ENCODE measurements around the gene ZSCAN1. TPM values are rescaled to one million over a fixed set of nuclear protein-coding genes. Genes with fewer than 3 reads are reported as not detected.

ZSCAN1 gene
- total RNA-seq, 1 donor from 2014 or later: not detected

GRCh38 chr19:58079792-58080191 is 46.0 kb downstream of the ZSCAN1 start:
- intact Hi-C loops (cut with micrococcal nuclease): no loop called here

DNA sequence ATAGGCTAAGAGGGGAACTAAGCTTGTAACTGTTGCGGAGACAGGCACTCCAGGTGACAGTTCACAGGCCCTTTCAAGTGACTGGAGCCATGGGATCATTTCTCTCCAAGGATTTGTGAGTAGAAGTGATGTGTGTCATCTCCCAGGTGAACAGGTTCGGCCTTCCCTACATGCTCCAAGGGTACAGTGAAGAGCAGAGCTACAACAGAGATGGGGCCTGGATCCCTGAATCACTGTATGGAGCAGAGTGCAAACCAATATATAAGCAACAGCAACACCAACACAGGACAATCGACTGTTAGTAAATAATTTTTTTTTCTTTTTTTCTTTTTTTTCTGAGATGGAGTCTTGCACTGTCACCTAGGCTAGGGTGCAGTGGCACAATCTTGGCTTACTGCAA is 49.2 kb downstream of the ZSCAN1 start:
- intact Hi-C loops (cut with micrococcal nuclease): no loop called here

- intact Hi-C loops (cut with micrococcal nuclease): no loop called here
Measured at GRCh38 chr19:58084596-58085347, 50.9 kb downstream of the ZSCAN1 start.

GRCh38 chr19:58085348-58085875 is 51.6 kb downstream of the ZSCAN1 start:
- intact Hi-C loops (cut with micrococcal nuclease): no loop called here

- intact Hi-C loops (cut with micrococcal nuclease): no loop called here
Measured at GRCh38 chr19:58086825-58087710, 53.2 kb downstream of the ZSCAN1 start.

DNA sequence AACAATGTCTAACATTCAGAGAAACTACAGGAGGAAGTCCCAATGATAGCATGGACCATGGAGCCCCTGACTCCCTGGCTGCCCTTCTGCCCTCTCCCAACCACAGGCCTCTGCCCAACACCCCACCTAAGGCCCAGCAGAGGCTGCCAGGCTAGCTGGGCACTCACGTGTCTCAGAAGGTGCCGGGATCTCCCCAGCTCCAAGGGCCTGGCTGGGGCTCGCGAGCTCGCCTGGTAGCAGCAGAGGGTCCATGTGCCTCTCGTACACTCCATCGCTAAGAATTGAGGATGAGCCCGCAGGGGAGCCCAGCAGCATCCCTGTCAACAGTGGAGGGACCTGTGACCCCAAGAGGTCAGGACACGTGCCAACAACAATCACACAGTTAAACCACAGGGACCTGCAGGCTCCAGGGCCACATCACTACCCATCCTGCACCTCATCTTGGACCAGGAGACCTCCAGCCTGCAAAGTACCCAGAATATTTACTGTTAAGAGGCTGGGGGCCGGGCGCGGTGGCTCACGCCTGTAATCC is 54.8 kb downstream of the ZSCAN1 start:
- intact Hi-C loops (cut with micrococcal nuclease): no loop called here

- intact Hi-C loops (cut with micrococcal nuclease): no loop called here
Measured at GRCh38 chr19:58089846-58090245, 56.0 kb downstream of the ZSCAN1 start.

DNA sequence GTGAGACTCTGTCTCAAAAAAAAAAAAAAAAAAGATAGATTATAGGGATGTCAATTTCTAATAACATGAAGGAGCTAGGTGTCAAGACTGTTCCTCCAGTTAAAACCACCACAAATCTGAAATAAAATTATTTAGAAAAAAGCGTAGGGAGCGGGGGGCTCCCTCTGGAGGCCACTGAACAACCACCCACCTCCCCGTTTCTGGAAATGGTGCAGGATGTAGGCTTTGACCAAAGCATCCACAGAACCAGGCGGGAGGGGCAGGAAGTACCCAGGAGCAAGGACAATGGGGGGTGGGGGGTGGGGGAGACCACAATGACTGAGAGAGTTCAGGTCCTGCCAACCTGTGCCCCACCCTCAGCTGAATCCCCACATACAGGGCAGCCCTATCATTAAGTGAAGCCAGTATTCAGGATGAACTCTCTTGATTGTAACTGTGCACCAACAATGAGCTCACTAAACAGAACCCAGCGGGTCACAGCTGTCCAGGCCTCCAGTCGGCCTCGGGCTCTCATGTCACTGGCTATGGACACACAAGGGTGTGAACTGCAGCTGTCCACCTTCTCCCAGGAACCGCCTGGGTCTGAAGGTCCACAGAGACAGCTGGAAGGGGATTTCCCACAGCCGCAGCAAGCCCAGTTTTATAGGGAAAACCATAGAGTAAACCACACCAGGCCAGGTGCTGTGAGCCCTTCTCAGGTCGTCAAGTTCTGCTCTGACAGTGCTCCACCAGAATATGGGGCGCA is 57.6 kb downstream of the ZSCAN1 start:
- intact Hi-C loops (cut with micrococcal nuclease): no loop called here

DNA sequence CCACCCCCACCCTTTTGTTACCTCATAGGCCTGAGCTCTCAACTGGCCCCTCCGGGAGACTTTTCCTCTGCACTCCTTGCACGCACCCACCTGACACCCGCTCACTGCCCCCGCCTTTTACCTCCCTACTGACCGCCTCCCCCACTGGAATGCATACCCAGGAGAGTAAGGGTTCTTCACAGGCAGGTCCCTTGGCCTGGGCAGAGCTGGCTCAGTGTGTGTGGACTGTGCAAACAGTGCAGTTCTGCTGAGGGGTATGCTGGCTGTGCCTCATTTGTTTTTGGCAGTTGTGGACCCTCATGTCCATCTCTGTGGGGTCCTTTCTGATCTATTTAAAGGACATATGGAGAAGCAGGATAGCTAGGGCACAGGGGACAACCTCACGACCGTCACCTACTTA is 59.2 kb downstream of the ZSCAN1 start:
- intact Hi-C loops (cut with micrococcal nuclease): no loop called here

DNA sequence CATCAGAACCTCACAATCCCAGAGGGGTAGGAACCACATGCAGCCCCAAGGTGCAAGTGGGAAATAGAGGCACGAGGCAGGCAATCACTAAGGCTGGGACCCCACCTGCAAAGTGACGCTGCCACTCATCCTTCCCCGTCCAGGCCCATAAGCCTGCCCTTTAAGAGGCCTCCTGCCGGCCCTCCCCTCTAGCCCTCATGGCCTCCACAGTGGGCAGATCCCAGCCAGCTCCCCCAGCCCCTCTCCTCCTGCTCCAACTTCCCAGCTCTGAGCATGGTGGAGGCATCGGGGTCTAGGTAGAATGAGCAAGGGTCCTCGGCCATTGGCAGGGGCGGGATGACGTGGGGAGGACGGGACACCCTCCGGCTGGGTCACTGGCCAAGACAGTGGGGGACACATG is 61.5 kb downstream of the ZSCAN1 start:
- intact Hi-C loops (cut with micrococcal nuclease): no loop called here

DNA sequence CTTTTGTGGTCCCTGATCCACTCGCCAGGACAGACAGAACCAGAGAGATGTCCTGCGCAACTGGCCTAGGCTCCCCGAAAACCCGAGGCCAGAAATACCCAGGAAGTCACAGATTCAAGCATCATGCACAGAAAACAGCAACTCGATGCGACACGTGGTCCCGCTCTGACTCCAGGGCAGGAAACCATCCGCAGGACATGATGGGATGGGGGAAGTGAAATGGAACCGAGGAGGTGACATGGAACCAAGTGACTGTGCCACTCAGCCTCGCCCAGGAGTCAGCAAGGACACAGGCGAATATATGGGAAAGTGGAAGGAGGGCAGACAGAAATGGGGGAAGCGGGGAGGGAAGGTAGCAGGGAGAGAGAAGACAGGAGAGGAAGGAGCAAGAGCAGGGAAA is 63.1 kb downstream of the ZSCAN1 start:
- intact Hi-C loops (cut with micrococcal nuclease): no loop called here

DNA sequence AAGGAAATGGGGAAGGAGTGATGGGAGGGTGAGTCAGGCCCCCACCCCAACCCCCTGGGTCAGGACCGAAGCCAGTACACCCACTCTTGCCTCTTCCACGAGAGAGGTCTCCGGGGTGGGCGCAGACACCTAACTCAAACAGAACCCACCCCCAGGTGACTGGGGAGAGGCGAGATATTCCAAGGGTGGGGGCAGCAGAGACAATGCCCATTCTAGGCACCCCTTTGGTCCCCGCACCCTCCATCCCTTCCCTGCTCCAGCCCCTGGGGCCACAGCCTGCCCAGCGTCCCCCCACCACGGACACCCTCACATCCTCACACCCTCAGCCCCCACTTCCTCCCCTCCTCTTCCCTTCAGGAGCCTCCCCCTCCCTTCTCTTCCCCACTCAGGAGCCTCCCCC is 63.5 kb downstream of the ZSCAN1 start:
- intact Hi-C loops (cut with micrococcal nuclease): no loop called here

DNA sequence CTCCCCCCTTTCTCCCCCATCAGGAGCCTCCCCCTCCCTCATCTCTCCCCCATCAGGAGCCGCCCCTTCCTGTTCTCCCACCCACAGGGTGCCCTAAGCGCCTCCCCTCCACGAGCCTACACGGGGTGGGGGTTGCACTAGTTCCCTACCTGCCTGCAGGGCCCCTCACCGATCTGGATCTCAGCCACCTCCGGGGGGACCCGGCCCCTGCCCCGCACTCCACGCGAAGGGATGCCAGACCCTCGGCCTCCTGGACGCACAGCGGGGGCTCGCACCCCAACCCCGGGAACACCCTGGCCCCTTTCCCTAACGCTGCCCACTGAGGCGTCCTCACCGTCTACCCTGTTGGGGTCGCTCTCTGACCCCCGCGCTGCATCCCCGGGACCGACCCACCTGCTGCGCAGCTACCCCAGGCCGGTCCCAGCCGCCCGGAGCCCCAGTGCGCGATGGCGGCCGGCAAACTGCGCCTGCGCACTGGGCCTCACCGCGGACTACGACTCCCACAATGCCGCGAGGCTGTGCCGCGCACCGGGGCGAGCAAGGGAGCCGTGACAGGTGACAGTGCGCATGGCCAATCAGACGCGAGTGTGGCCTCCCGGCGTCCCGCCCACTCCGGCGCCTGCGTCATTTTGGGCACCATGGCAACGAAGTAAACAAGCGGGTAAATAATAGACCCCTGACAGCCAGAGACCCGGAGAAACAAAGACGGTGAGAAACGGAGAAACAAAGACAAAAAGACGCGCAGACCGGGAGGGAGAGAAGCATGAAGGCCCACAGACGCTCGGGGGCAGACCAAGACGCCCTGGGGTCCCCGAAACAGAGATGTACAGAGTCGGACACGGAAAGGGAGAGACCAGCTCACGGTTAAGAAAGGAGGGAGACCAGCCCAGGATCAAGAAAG is 64.2 kb downstream of the ZSCAN1 start, which contains the start of gene ZSCAN18:
Gene ZSCAN18 (minus strand): TSS at position 451 of the 901 bp plus-strand sequence. CDS start 7,964 bp downstream, outside the sequence.
- intact Hi-C loops (cut with micrococcal nuclease): no loop called here

- intact Hi-C loops (cut with micrococcal nuclease): no loop called here
Measured at GRCh38 chr19:58098682-58098998, 64.8 kb downstream of the ZSCAN1 start.

Other genes with a start within 250 kb of the ZSCAN1 start
- gene ZNF552, start 219.1 kb upstream of the ZSCAN1 start, total RNA-seq: 9.2 and 9.6 TPM in 2 replicates
- 20.5 and 20.6 TPM in 2 replicates for gene ZNF587B, start 203.7 kb upstream of the ZSCAN1 start, total RNA-seq
- gene ZNF587, start 184.2 kb upstream of the ZSCAN1 start, total RNA-seq: 36.1 and 37.7 TPM in 2 replicates
- gene ZNF814, start 145.0 kb upstream of the ZSCAN1 start, total RNA-seq: 12.5 and 13.5 TPM in 2 replicates
- gene ZNF417, start 117.4 kb upstream of the ZSCAN1 start, total RNA-seq: 17.9 and 22.0 TPM in 2 replicates
- gene ZNF418, start 98.6 kb upstream of the ZSCAN1 start, total RNA-seq: 1.5 and 2.6 TPM in 2 replicates
- gene ZNF256, start 86.3 kb upstream of the ZSCAN1 start, total RNA-seq: 4.2 and 4.6 TPM in 2 replicates
- gene C19orf18, start 59.5 kb upstream of the ZSCAN1 start, total RNA-seq: 0.30 and 0.34 TPM in 2 replicates
- 10.0 and 11.5 TPM in 2 replicates for gene ZNF606, start 31.2 kb upstream of the ZSCAN1 start, total RNA-seq
- gene ZNF135, start 25.3 kb downstream of the ZSCAN1 start, total RNA-seq: 0.09 TPM in 1 of 2 replicates, not detected in the other
- 2.7 and 3.5 TPM in 2 replicates for gene ZSCAN18, start 64.2 kb downstream of the ZSCAN1 start, total RNA-seq
- gene ZNF329, start 116.8 kb downstream of the ZSCAN1 start, total RNA-seq: 3.0 and 3.2 TPM in 2 replicates
- 19.0 and 20.3 TPM in 2 replicates for gene ZNF274, start 149.0 kb downstream of the ZSCAN1 start, total RNA-seq
- 38.7 and 39.8 TPM in 2 replicates for gene ZNF544, start 194.9 kb downstream of the ZSCAN1 start, total RNA-seq
- 4.8 and 4.9 TPM in 2 replicates for gene ZNF8, start 244.9 kb downstream of the ZSCAN1 start, total RNA-seq

Measured in T-helper 2 cell treated with Interferon-gamma antibody and Interleukin-4, amounts not matched to agents 100 ng/mL and 5 ng/mL, for 36 hours (primary cell).